GM12873 (cell line): ENCODE data around the gene ATP5F1D.

Experiments used
- CTCF ChIP-seq: IDR thresholded peaks from 2 replicates; pipeline ENCODE4 v1.5.1; 2012; ENCODE audit warnings: low read depth, mild to moderate bottlenecking, moderate library complexity, low read length, control low read depth; ENCODE audit not compliant: insufficient read depth; ENCODE audit errors: missing control alignments

ATP5F1D gene

GRCh38 chr19:1258163-1258492, 16.6 kb downstream of the ATP5F1D start:
- no peak for TF ChIP-seq CTCF

GRCh38 chr19:1258707-1259205, 17.2 kb downstream of the ATP5F1D start:
- no peak for TF ChIP-seq CTCF

- no peak for TF ChIP-seq CTCF
Observed at GRCh38 chr19:1259206-1259875, 17.8 kb downstream of the ATP5F1D start.

GRCh38 chr19:1259876-1260748, 18.6 kb downstream of the ATP5F1D start:
- TF ChIP-seq CTCF, result no peak

GRCh38 chr19:1260749-1261537, 19.4 kb downstream of the ATP5F1D start:
- TF ChIP-seq CTCF, result no peak

- TF ChIP-seq CTCF, result peak; percentile 42
Observed at GRCh38 chr19:1261538-1261797, 19.9 kb downstream of the ATP5F1D start.

GRCh38 chr19:1261798-1262622, 20.5 kb downstream of the ATP5F1D start:
- no peak for TF ChIP-seq CTCF
